Breast epithelium (tissue), 3 donors: Measurements from ENCODE around the gene C1orf50.

Experiments used
- CTCF ChIP-seq, 3 donors: fragments of 450-650 bp; IDR thresholded peaks; one replicate each; pipeline ENCODE4 v1.5.1; 2016 to 2017; ENCODE audit warnings: antibody characterized with exemption in 3 of 3, mild to moderate bottlenecking in 3 of 3, moderate library complexity in 3 of 3
- POLR2A ChIP-seq: fragments of 450-650 bp; IDR thresholded peaks from one replicate; pipeline ENCODE4 v1.6.1; 2016; ENCODE audit warnings: antibody characterized with exemption, mild to moderate bottlenecking, moderate library complexity

DNA sequence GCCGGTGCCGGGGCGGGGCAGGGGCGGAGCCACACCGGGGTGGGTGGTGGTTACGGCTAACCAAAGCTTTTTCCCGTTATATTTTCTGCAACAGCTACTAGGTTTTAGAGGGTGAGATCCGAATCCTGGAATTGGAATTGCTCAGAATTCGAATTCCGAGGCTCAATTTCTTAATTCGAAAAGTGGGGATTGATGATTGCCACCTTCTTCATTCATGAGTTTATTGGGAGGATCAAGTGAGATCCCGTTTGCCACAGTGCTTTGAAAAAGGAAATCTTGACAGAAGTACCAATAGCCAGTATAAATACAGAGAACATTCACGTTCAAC is 50.4 kb downstream of the C1orf50 start:
- TF ChIP-seq CTCF (IDR thresholded peaks at IDR 0.05), result no peak
- TF ChIP-seq POLR2A, result no peak
